Peyer's patch (tissue), 4 donors: ENCODE measurements around the gene TREML4. TPM values are rescaled to one million over a fixed set of nuclear protein-coding genes. Genes with fewer than 3 reads are reported as not detected.
"Not testable (repeated sequence)": the region's sequence is repeated elsewhere in the genome, so short reads cannot be mapped to it uniquely, and the experiment has no call there.

Experiments used
- DNase-seq, 3 donors: peaks; one replicate each; pipeline ENCODE4 v3.0.0-alpha.2; 2017 to 2019
- H3K27ac ChIP-seq, 4 donors: fragments of 200-600 bp; sonication (generic); one replicate each; pipeline ENCODE4 v1.5.1; 2016 to 2019
- H3K27me3 ChIP-seq, 2 donors: fragments of 200-600 bp; sonication (generic); one replicate each; pipeline ENCODE4 v1.5.1; 2019
- H3K36me3 ChIP-seq, 3 donors: fragments of 200-600 bp; sonication (generic); one replicate each; pipeline ENCODE4 v1.5.1; 2016 to 2019
- H3K4me1 ChIP-seq, 4 donors: fragments of 200-600 bp; sonication (generic); one replicate each; pipeline ENCODE4 v1.5.1; 2016 to 2019
- H3K4me3 ChIP-seq, 4 donors: fragments of 200-600 bp; sonication (generic); 1 replicate in 3 of 4; 2 replicates in 1 of 4; pipeline ENCODE4 v1.5.1; 2016 to 2019; ENCODE audit warnings: mild to moderate bottlenecking in 1 of 4
- H3K9me3 ChIP-seq, 4 donors: fragments of 200-600 bp; sonication (generic); one replicate each; pipeline ENCODE4 v1.5.1; 2016 to 2019; ENCODE audit warnings: mild to moderate bottlenecking in 1 of 4
- CTCF ChIP-seq, 6 experiments: fragments of 450-650 bp in 4 of 6; fragments of 200-600 bp in 2 of 6; sonication (generic) in 1 of 6; IDR thresholded peaks; one replicate each; pipeline ENCODE4 v1.5.1; 2017 to 2019; ENCODE audit warnings: antibody characterized with exemption in 6 of 6, mild to moderate bottlenecking in 3 of 6, moderate library complexity in 1 of 6
- POLR2A ChIP-seq, 2 donors: fragments of 450-650 bp; IDR thresholded peaks; one replicate each; pipeline ENCODE4 v1.5.1; 2017; ENCODE audit warnings: antibody characterized with exemption in 2 of 2, mild to moderate bottlenecking in 2 of 2, moderate library complexity in 2 of 2
- total RNA-seq, 4 donors: library from RNA; depleted of rRNA; stranded (reverse); fragments of >200 nt; gene quantifications; one replicate each; pipeline ENCODE4 v1.1.0, GENCODE V29; 2016

Gene TREML4
- total RNA-seq, 4 donors from 2014 or later: not detected

DNA sequence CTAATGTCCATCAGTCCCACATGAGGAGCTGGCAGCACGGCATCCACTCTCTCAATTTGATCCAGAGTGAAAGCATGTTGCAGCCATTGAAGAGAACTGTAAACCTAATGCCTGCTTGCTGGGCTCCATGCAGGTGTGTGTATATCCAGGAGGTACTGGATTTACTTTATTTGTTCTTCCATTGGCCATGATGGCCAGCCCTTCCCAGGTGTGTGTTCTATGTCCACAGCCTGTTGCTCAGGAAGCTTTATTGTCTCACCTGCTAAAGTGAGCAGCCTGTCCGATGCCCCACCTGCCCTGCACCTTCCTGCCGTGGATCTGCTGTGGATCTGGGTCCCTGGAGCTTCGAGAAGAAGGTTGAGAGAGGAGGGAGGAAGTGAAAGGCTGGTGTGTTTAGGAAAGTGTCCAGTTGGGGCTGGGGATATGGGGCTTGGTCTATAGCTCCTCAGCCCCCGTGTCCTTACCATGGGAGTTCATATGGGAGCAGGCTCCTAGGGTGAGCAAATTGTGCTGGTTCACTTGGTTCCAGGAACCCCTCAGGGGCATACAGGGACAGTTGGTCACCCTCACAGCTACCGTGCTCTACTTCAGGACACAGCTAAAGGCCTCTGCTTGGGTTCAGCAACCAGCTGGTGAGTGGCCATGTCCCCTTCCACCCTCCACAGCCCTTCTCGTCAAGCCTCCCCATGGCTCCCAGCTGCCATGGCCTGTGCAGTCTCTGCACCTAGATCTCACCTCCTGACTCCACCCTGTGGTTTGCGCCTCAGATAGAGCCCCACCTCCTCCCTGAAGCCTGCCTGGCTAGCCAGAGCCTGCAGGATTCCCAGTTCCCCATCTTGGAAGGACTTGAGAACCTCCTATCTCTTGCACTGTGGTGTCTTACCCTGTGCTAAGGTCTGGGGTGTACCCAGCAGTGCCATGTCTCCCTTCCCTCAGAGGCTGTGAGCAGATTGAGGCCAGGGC lies 39.9 kb upstream of the TREML4 start:
- Histone ChIP-seq H3K4me3 (no peak overlapping the region), H3K27me3 (no peaks in the 10 kb centered on the region), H3K9me3 (peaks cover 0 to 5% (median 0%) of the 10 kb centered on the region in 4 donors), H3K4me1 (no peaks in the 10 kb centered on the region), H3K36me3 (no peaks in the 10 kb centered on the region), H3K27ac (no peak overlapping the region)
- no peak for TF ChIP-seq POLR2A (IDR thresholded peaks at IDR 0.05)
- no peak for TF ChIP-seq CTCF (IDR thresholded peaks at IDR 0.05)
- DNase-seq: no peak

GRCh38 chr6:41189046-41189445 lies 39.1 kb upstream of the TREML4 start:
- H3K4me3 ChIP-seq, DNase-seq, H3K36me3 ChIP-seq, H3K9me3 ChIP-seq, H3K27ac ChIP-seq, H3K27me3 ChIP-seq, H3K4me1 ChIP-seq: not testable (repeated sequence)

DNA sequence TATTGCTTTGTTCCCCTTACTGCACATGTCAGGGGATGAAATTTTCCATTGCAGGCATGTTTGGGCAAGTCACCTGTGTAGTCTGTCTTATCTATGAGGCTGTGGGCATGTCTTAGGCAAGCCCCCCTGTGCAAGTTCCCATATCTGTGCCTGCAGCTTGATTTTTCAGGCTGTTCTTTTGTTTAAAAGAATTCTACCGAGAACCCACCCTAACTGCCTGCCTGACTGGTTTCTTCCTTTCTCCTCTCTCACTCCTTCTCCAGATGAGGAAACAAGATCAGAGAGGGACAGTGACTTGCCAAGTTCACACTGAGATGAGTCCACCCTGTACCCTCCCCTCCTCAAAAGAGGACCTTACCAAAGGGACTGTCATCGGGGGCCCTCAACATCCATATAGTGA lies 38.2 kb upstream of the TREML4 start:
- Histone ChIP-seq H3K36me3 (no peaks in the 10 kb centered on the region), H3K9me3 (peaks cover 0 to 5% (median 0%) of the 10 kb centered on the region in 4 donors), H3K4me3 (no peak overlapping the region), H3K4me1 (no peaks in the 10 kb centered on the region), H3K27me3 (no peaks in the 10 kb centered on the region), H3K27ac (no peak overlapping the region)
- TF ChIP-seq CTCF (IDR thresholded peaks at IDR 0.05) (no peak), POLR2A (IDR thresholded peaks at IDR 0.05) (no peak)
- no peak for DNase-seq

DNA sequence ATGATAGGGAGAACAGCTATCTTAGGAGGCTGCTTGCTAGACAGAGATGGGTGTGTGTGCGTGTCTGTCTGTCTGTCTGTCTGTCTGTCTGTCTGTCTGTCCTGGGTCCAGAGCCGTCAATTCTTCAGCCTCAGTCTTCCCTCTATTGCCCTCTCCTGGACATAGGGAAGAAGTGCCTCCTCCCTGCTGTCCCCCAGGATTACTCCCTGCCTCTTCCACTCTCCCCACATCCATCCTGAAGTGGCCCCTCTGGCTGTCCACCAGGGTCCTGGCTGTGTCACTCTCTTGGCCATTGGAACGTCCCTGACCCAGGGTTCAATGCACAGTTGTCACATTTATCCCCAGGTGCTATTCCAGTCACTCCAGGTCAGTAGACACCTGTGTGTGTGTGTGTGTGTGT lies 37.4 kb upstream of the TREML4 start:
- Histone ChIP-seq H3K4me1 (no peaks in the 10 kb centered on the region), H3K9me3 (peaks cover 0 to 5% (median 0%) of the 10 kb centered on the region in 4 donors), H3K27me3 (no peaks in the 10 kb centered on the region), H3K27ac (no peak overlapping the region), H3K4me3 (no peak overlapping the region), H3K36me3 (no peaks in the 10 kb centered on the region)
- no peak for DNase-seq
- no peak for TF ChIP-seq CTCF (IDR thresholded peaks at IDR 0.05)
- TF ChIP-seq POLR2A (IDR thresholded peaks at IDR 0.05): no peak

DNA sequence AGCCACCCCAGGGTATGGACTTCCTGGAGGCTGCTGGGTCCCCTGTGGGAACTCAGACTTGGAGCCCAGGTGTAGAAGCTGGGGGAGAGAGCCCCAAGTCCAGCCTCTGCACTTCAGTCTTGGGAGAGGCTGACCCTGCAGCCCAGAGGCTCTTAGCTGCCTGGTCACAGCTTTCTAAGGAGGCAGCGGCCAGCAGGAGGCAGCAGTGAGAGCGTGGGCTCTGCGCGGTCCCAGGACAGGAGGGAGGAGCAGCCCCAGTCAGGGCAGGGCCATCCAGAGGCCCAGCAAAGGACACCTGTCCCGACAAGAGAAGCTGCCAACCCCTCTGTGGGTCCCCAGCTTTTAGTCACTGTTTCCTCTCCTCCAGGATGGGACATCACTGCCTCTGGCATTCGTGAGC lies 36.6 kb upstream of the TREML4 start:
- H3K4me1 ChIP-seq: no peaks in the 10 kb centered on the region
- H3K9me3 ChIP-seq: peaks cover 0 to 5% (median 0%) of the 10 kb centered on the region in 4 donors
- H3K27ac ChIP-seq: no peak overlapping the region
- no peak overlapping the region for H3K4me3 ChIP-seq
- no peaks in the 10 kb centered on the region for H3K27me3 ChIP-seq
- no peaks in the 10 kb centered on the region for H3K36me3 ChIP-seq
- TF ChIP-seq CTCF (IDR thresholded peaks at IDR 0.05) (peak in 1 of 6 experiments; percentile 12), POLR2A (IDR thresholded peaks at IDR 0.05) (no peak)
- DNase-seq: no peak

DNA sequence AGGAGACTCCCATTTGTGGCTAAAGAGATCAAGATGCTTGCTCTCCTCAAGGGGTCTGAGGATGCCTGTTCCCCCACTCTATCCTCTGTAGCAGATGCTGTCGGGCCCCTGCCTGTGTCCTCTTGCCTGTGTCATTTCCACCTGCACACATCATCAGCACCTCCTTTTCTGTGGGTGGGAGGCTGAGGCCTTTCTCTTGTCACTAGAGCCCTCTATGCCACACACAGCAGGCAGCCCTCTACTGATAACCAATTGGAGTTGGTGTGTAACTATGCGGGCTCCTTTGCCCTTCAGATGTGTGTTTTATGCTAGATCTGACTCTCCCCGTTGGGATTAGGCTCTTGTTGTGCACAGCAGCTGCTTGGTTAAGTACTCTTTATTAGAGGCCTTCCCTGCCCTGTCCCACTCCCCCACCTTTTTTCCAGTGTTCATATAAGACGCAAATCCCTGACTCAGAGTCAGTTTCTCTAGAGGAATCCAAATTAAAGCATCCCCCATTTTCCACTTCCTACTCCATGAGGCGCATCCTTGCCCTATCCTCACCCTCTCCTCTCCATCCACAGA lies 34.9 kb upstream of the TREML4 start:
- Histone ChIP-seq H3K4me3 (no peak overlapping the region), H3K27ac (no peak overlapping the region), H3K27me3 (no peaks in the 10 kb centered on the region), H3K4me1 (no peaks in the 10 kb centered on the region), H3K9me3 (peaks cover 0 to 5% (median 0%) of the 10 kb centered on the region in 4 donors), H3K36me3 (no peaks in the 10 kb centered on the region)
- no peak for TF ChIP-seq POLR2A (IDR thresholded peaks at IDR 0.05)
- TF ChIP-seq CTCF (IDR thresholded peaks at IDR 0.05): no peak
- DNase-seq: no peak
